ENCODE measurements around the gene HMGCS2. TPM values are rescaled to one million over a fixed set of nuclear protein-coding genes. Genes with fewer than 3 reads are reported as not detected.

The HMGCS2 gene
- total and polyA plus RNA-seq, 12 donors, result 0.83 to 313 (median 11.2) TPM

DNA sequence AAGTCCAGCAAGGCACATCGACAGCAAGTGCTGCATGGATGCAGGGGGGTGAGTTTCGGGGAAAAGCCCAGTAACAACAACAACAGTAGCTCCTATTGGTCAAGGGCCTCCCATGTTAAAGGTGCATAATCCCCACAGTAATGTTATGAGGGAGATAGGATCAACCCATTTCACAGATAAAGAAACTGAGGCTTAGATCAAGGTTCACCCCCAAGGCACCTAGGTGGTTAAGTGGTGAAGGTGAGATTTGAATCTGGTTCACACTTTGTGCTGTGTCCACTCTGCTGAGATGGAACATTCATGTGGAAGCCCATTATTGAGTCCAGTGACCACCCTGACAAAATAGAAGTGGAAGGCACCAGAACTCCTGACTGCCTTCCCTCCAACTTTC lies 32.1 kb downstream of the HMGCS2 start:
- intact Hi-C loops (cut with DNase I), result no loop called here
- no peak for DNase-seq
- Histone ChIP-seq H3K4me1 (peaks cover 0 to 48% (median 12%) of the 10 kb centered on the region in 9 donors), H3K36me3 (no peaks in the 10 kb centered on the region), H3K4me3 (no peak overlapping the region), H3K9me3 (no peaks in the 10 kb centered on the region), H3K27ac (peak overlapping the region in 5 of 10 donors; percentile 27 to 49 (median 39)), H3K27me3 (no peaks in the 10 kb centered on the region)
- 97 to 100% methylated on average over 2 of the region's 2 CpGs for WGBS, 2 donors
- TF ChIP-seq, protein P1, sequence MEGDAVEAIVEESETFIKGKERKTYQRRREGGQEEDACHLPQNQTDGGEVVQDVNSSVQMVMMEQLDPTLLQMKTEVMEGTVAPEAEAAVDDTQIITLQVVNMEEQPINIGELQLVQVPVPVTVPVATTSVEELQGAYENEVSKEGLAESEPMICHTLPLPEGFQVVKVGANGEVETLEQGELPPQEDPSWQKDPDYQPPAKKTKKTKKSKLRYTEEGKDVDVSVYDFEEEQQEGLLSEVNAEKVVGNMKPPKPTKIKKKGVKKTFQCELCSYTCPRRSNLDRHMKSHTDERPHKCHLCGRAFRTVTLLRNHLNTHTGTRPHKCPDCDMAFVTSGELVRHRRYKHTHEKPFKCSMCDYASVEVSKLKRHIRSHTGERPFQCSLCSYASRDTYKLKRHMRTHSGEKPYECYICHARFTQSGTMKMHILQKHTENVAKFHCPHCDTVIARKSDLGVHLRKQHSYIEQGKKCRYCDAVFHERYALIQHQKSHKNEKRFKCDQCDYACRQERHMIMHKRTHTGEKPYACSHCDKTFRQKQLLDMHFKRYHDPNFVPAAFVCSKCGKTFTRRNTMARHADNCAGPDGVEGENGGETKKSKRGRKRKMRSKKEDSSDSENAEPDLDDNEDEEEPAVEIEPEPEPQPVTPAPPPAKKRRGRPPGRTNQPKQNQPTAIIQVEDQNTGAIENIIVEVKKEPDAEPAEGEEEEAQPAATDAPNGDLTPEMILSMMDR (IDR thresholded peaks at IDR 0.05), result no peak
- ATAC-seq, result no peak

DNA sequence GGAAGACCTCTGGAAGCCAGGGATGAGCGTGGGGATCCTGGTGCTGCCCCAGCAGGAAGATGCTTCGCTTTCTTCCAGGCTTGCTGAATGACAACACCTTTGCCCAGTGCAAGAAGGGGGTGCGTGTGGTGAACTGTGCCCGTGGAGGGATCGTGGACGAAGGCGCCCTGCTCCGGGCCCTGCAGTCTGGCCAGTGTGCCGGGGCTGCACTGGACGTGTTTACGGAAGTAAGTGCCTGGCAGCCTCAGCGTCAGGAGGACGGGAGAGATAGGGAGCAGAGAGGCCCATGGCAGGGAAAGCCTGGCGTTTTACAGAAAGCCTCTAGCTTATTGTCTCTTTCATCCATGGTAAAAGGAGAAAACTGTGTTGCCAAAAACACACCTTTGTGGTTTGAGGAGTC lies 33.5 kb downstream of the HMGCS2 start:
- peaks cover 0 to 43% (median 12%) of the 10 kb centered on the region in 9 donors for H3K4me1 ChIP-seq
- TF ChIP-seq, protein P1 (IDR thresholded peaks at IDR 0.05), result no peak
- peak overlapping the region in 2 of 10 donors; percentile 8 to 43 for H3K27ac ChIP-seq
- no peak overlapping the region for H3K4me3 ChIP-seq
- intact Hi-C loops (cut with DNase I), result no loop called here
- peak in 1 of 2 donors; percentile 41 for DNase-seq
- no peaks in the 10 kb centered on the region for H3K9me3 ChIP-seq
- no peaks in the 10 kb centered on the region for H3K36me3 ChIP-seq
- ATAC-seq, result peak in 6 of 8 donors; percentile 56 to 79 (median 64)
- no peaks in the 10 kb centered on the region for H3K27me3 ChIP-seq
- 41 to 70% methylated on average over 14 of the region's 14 CpGs for WGBS, 2 donors

DNA sequence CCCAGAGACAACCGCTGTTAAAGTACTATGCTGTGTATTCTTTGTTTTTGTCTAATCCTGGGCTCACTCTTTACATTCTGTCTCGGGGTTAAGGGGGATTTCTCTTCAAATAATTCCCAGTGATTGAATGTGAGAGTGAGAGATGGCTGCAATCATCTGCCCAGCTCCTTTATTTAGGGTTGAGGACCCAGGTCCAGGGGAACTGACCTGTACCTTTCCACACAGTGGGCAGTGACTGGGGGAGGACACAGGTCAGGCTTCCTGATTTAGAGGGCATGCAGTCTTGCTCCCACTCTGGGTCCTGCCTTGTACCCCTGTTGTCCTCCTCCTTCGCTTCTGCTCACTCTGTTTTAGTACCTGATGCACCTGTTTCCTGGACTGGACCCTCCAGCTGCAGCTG lies 35.0 kb downstream of the HMGCS2 start:
- Histone ChIP-seq H3K27ac (no peak overlapping the region), H3K9me3 (no peaks in the 10 kb centered on the region), H3K4me1 (peaks cover 0 to 43% (median 12%) of the 10 kb centered on the region in 9 donors), H3K4me3 (no peak overlapping the region), H3K36me3 (peaks cover 0 to 4% (median 0%) of the 10 kb centered on the region in 9 donors), H3K27me3 (no peaks in the 10 kb centered on the region)
- ATAC-seq (no peak), DNase-seq (no peak)
- WGBS, 2 donors, result 98 to 99% methylated on average over 3 of the region's 3 CpGs
- TF ChIP-seq, protein P1 (IDR thresholded peaks at IDR 0.05), result no peak
- intact Hi-C loops (cut with DNase I), result no loop called here

DNA sequence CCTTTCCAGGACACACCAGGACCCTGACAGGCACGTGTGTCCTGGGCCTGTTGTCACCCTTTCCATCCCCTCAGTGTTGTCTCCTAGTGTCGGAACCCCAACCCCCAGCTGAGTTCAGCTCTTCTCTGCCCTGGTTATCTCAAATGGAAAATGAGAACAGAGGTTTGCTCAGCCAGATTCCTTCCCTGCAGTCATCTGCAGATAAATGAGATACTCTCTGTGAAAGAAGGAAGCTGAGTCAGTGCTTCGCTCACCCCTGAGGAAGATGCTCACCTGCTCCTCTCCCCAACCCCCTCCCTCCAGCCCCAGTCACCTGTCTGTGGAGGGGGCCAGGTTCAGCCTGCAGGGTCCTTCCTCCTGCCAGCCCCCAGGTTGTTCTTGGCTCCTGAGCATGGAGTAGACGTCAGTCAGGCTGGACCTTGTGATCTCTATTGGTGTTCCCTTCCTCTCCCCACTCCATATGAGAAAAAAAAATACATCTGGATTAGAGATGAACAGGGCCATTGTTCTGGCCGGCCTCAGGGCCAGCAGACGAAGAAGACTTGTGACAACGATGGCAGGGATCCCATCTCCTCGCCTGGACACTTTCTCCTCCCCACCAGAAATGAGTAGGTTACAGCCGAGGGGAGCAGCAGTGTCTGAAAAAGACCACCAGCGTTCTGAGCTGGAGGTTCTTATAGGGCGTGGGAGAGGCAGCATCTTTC lies 36.1 kb downstream of the HMGCS2 start:
- no peaks in the 10 kb centered on the region for H3K9me3 ChIP-seq
- H3K36me3 ChIP-seq, result peaks cover 0 to 4% (median 0%) of the 10 kb centered on the region in 9 donors
- no peak overlapping the region for H3K27ac ChIP-seq
- DNase-seq, result no peak
- WGBS, 2 donors, result 56 to 65% methylated on average over 11 of the region's 11 CpGs
- no peaks in the 10 kb centered on the region for H3K27me3 ChIP-seq
- H3K4me3 ChIP-seq, result no peak overlapping the region
- peak in 2 of 8 donors; percentile 22 to 25 for ATAC-seq
- TF ChIP-seq, protein P1 (IDR thresholded peaks at IDR 0.05), result no peak
- peaks cover 0 to 36% (median 12%) of the 10 kb centered on the region in 9 donors for H3K4me1 ChIP-seq
- intact Hi-C loops (cut with DNase I), result no loop called here

Data from heart right ventricle (tissue), 16 donors.